ENCODE results near the gene TSC2. TPM values are rescaled to one million over a fixed set of nuclear protein-coding genes. Genes with fewer than 3 reads are reported as not detected.

The TSC2 gene
- total RNA-seq, 1 donor: 78.9 TPM

DNA sequence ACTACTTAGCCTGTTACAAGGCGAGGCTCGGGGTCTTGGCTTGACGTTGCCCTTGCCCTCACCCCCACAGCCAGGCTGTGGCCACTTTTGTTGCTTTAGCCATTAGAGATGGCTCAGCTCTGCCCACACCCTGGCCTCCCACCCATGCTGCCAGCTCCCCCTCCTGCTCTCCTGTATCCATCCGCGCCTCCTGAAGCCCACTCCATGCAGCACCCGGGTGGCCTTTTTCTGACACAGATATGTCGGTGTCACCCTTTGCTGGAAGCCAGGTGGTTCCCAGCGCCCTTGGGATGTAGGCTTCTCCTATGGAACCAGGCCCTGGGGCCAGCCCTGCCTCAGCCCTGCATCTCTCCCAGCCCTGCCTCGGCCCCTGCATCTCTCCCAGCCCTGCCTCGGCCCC, 9.7 kb downstream of the TSC2 start:
- Histone ChIP-seq H3K27ac (ENCODE audit: low read depth, low read length) (no peak overlapping the region), H3K4me1 (ENCODE audit: insufficient read depth, low read length) (no peaks in the 10 kb centered on the region), H3K4me3 (ENCODE audit: insufficient read depth, low read length) (no peak overlapping the region), H3K36me3 (ENCODE audit: insufficient read depth, low read length) (peaks cover 36% of the 10 kb centered on the region), H2AFZ (ENCODE audit: low read length) (no peak overlapping the region), H3K79me2 (ENCODE audit: insufficient read depth, low read length) (peaks cover 2% of the 10 kb centered on the region), H3K27me3 (ENCODE audit: insufficient read depth, low read length) (no peaks in the 10 kb centered on the region), H4K20me1 (ENCODE audit: insufficient read depth, low read length) (peaks cover 16% of the 10 kb centered on the region), H3K4me2 (ENCODE audit: insufficient read depth, low read length) (no peak overlapping the region), H3K9me3 (ENCODE audit: low read depth, low read length) (no peaks in the 10 kb centered on the region)
- DNase-seq (ENCODE audit: insufficient read length, low spot score, missing footprints): no peak
- no peak for TF ChIP-seq CTCF (IDR thresholded peaks at IDR 0.05; ENCODE audit: extremely low read depth, low read depth, low read length)

DNA sequence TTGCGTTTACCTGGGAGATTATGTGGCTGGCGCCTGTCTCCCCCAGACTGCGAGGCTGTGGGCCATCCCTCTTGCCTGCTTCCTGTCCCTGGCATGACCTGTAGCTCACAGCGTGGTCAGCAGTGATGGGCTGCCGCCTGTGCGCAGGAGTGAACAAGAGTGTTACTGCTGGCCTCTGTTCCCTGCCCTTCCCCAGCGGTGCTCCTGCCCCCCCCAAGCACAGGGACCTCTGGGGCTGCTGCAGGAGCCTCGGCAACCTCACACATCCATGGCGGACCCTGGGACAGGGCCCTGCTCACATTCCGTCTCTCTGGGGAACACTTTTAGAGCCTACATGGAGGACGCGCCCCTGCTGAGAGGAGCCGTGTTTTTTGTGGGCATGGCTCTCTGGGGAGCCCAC, 10.6 kb downstream of the TSC2 start:
- Histone ChIP-seq H3K27ac (ENCODE audit: low read depth, low read length) (no peak overlapping the region), H4K20me1 (ENCODE audit: insufficient read depth, low read length) (peaks cover 12% of the 10 kb centered on the region), H3K79me2 (ENCODE audit: insufficient read depth, low read length) (peaks cover 2% of the 10 kb centered on the region), H3K4me1 (ENCODE audit: insufficient read depth, low read length) (no peaks in the 10 kb centered on the region), H3K9me3 (ENCODE audit: low read depth, low read length) (no peaks in the 10 kb centered on the region), H3K4me2 (ENCODE audit: insufficient read depth, low read length) (no peak overlapping the region), H3K27me3 (ENCODE audit: insufficient read depth, low read length) (no peaks in the 10 kb centered on the region), H2AFZ (ENCODE audit: low read length) (no peak overlapping the region), H3K36me3 (ENCODE audit: insufficient read depth, low read length) (peaks cover 32% of the 10 kb centered on the region), H3K4me3 (ENCODE audit: insufficient read depth, low read length) (no peak overlapping the region)
- DNase-seq (ENCODE audit: insufficient read length, low spot score, missing footprints): no peak
- no peak for TF ChIP-seq CTCF (IDR thresholded peaks at IDR 0.05; ENCODE audit: extremely low read depth, low read depth, low read length)

DNA sequence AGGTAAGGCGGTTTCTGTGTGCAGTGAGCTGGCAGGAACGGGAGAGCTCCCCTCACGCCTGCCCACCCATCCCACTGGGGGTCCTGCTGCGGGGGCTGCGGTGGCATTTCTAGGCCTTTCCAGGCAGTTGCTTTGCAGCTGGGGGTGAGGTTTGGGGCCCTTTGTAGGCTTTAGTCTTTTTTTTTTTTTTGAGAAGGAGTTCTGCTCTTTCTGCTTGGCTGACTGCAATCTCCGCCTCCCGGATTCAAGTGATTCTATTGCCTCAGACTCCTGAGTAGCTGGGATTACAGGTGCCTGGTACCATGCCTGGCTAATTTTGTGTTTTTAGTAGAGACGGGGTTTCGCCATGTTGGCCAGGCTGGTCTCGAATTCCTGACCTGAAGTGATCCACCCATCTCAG, 11.1 kb downstream of the TSC2 start:
- DNase-seq (ENCODE audit: insufficient read length, low spot score, missing footprints): no peak
- Histone ChIP-seq H3K4me2 (ENCODE audit: insufficient read depth, low read length) (no peak overlapping the region), H3K4me3 (ENCODE audit: insufficient read depth, low read length) (no peak overlapping the region), H3K4me1 (ENCODE audit: insufficient read depth, low read length) (no peaks in the 10 kb centered on the region), H3K36me3 (ENCODE audit: insufficient read depth, low read length) (peaks cover 30% of the 10 kb centered on the region), H3K79me2 (ENCODE audit: insufficient read depth, low read length) (peaks cover 2% of the 10 kb centered on the region), H3K9me3 (ENCODE audit: low read depth, low read length) (no peaks in the 10 kb centered on the region), H3K27ac (ENCODE audit: low read depth, low read length) (no peak overlapping the region), H4K20me1 (ENCODE audit: insufficient read depth, low read length) (peaks cover 11% of the 10 kb centered on the region), H2AFZ (ENCODE audit: low read length) (no peak overlapping the region), H3K27me3 (ENCODE audit: insufficient read depth, low read length) (no peaks in the 10 kb centered on the region)
- TF ChIP-seq CTCF (IDR thresholded peaks at IDR 0.05; ENCODE audit: extremely low read depth, low read depth, low read length): no peak

DNA sequence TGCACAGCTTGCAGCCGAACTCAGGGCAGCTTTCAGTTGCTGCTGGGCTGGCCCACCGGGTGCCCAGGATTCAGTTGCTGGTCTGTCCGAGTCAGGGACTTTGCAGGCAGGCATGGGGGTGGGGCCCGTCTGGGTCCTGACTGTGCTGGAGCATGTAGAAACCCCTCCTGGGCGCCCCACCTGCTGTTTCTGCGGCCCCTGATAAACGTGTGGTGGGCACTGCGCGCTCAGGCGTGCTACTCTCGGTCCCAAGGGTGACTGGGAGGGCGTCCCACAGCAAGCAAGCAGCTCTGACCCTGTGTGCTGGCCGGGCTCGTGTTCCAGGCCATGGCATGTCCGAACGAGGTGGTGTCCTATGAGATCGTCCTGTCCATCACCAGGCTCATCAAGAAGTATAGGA, 12.6 kb downstream of the TSC2 start:
- peaks cover 8% of the 10 kb centered on the region for H4K20me1 ChIP-seq (ENCODE audit: insufficient read depth, low read length)
- H3K79me2 ChIP-seq (ENCODE audit: insufficient read depth, low read length): peaks cover 2% of the 10 kb centered on the region
- TF ChIP-seq CTCF (IDR thresholded peaks at IDR 0.05; ENCODE audit: extremely low read depth, low read depth, low read length): no peak
- DNase-seq (ENCODE audit: insufficient read length, low spot score, missing footprints): no peak
- H3K4me1 ChIP-seq (ENCODE audit: insufficient read depth, low read length): no peaks in the 10 kb centered on the region
- H3K9me3 ChIP-seq (ENCODE audit: low read depth, low read length): no peaks in the 10 kb centered on the region
- no peak overlapping the region for H3K27ac ChIP-seq (ENCODE audit: low read depth, low read length)
- H2AFZ ChIP-seq (ENCODE audit: low read length): no peak overlapping the region
- H3K36me3 ChIP-seq (ENCODE audit: insufficient read depth, low read length): peaks cover 30% of the 10 kb centered on the region
- no peaks in the 10 kb centered on the region for H3K27me3 ChIP-seq (ENCODE audit: insufficient read depth, low read length)
- no peak overlapping the region for H3K4me3 ChIP-seq (ENCODE audit: insufficient read depth, low read length)
- no peak overlapping the region for H3K4me2 ChIP-seq (ENCODE audit: insufficient read depth, low read length)

Data from osteoblast (primary cell).